GM18873 (cell line): ENCODE results near the gene SH3PXD2B.

ENCODE experiments used
- ATAC-seq: cut with Tn5 transposase; IDR thresholded peaks from one replicate; pipeline ENCODE4 v1.9.1; 2021; ENCODE audit warnings: mild to moderate bottlenecking, moderate library complexity, moderate number of reproducible peaks; ENCODE audit not compliant: unreplicated experiment, low FRiP score

SH3PXD2B gene

GRCh38 chr5:172455087-172455381 lies 709 bp upstream of the SH3PXD2B start:
- ATAC-seq: no peak

GRCh38 chr5:172453986-172454357 lies 353 bp downstream of the SH3PXD2B start:
- no peak for ATAC-seq

- no peak for ATAC-seq
These were observed 929 bp downstream of the SH3PXD2B start for GRCh38 chr5:172453206-172453985.

DNA sequence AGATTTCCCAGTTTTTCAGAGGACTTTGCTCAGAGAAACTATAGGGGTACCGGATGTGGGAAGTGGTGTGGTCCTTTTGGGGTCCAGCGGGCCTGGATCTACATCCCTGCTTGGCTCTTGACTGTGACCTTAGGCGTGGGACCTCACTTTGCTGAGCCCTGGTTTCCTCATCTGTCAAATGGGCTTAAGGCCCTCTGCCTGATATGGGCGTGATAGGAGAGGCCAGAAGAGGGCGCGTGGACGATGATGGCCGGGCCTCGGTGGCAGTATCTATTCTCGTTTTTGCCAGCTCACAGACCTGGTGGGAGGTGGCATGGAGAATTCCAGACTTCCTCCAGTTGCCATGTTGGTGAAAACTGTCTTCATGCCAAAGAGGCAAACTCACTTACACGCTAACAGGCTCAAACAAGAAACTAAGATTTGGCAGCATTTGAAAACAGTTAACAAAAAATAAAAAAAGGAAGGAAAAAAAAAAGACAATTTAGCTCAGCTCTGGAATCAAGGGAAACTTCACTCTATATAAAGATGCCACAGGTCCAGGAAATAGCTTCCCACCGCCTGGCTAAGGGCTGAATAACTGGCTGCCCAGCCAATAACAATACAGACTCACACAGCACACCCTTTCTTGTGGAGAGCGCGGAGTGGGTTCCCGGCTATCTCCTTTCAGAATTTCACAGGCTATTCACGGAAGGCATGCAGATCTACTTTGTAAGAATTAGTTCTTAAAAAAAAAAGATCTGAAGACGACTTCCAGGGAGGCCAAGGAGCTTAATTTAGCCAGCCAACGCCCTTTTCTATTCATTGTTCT lies 1.7 kb downstream of the SH3PXD2B start:
- no peak for ATAC-seq

DNA sequence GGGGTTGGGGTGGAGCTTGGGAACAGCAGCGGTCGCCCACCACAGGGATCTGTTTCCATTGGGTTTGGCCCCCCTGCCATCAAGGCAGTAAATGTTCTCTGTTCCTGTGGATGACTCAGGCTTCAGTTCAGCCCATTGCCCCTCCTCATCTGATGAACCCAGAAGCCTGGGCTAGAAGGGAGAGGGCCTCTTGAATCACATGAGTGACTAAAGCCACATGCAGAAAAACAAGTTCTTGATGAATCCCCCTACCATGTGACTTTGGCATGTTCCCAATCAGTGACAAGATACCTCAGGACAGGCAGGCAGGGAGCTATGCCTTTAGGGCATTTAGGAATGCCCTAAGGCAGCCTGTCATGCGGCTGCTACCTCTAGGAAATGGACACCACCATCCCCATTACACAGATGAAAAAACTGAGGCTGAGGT lies 2.5 kb downstream of the SH3PXD2B start:
- no peak for ATAC-seq

- no peak for ATAC-seq
These were observed 3.2 kb downstream of the SH3PXD2B start for GRCh38 chr5:172450861-172451695.

DNA sequence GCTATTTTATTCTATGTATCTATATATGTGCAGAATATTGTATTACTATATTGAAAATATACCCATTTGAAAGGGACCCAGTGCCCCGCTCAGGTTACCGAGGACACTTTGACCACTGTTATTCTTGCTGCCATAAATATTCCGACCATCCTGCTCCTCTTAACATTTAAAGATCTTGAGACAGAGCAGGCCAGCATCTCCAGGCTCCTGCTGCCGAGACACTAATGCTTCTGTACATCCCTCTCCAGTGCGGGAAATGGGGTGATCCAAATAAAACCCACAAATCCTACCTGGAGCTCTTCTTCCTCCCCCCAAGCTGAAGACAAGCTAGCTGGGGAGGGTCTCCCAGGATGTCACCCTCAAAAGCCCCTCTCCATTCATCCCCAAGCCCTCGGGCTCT lies 3.9 kb downstream of the SH3PXD2B start:
- no peak for ATAC-seq

DNA sequence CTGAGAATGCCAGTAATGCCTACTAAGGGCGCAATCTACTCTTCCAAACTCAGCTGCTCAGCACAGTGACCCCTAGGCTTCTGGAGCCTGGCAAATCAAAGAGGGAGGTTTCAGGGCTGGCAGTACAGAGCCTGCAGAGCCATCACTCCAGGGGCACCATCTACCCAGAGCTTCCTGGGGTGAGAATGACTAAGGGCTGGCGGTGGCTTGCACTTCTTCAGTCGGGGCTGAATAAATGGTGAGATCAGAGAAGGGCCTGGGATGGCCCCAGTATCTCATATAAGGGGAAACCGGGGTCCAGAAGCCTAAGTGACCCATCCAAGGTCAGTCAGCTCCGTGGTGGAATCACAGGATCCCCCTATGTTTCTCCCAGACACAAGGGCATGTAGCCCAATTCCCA lies 5.3 kb downstream of the SH3PXD2B start:
- ATAC-seq: no peak

GRCh38 chr5:172447646-172448365 lies 6.5 kb downstream of the SH3PXD2B start:
- no peak for ATAC-seq

GRCh38 chr5:172446336-172447051 lies 7.8 kb downstream of the SH3PXD2B start:
- ATAC-seq: no peak

- ATAC-seq: no peak
These were observed 8.5 kb downstream of the SH3PXD2B start for GRCh38 chr5:172445866-172446265.

- no peak for ATAC-seq
These were observed 9.5 kb downstream of the SH3PXD2B start for GRCh38 chr5:172444626-172445365.

DNA sequence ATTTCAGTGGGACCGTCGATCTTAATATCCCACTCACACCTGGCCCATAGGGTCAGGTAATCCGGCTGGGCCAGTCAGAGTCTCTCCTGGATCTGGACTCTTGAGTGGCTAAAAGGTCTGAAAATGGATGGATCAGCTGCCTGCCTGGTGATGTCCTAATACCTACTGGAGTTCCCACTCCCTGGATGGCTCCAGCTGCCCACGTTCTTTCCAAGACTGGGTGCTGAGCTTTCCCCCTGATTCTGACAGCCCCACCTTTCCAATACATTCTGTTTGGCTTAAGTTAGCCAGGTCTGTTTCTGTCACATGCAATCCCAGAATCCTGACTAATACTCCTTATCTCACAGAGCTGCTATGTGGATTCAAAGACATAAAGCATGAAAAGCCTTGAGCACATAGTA lies 10.2 kb downstream of the SH3PXD2B start:
- ATAC-seq: no peak

- ATAC-seq: no peak
These were observed 10.8 kb downstream of the SH3PXD2B start for GRCh38 chr5:172443441-172444109.

GRCh38 chr5:172442592-172442991 lies 11.7 kb downstream of the SH3PXD2B start:
- no peak for ATAC-seq

GRCh38 chr5:172441262-172441751 lies 13.0 kb downstream of the SH3PXD2B start:
- no peak for ATAC-seq

DNA sequence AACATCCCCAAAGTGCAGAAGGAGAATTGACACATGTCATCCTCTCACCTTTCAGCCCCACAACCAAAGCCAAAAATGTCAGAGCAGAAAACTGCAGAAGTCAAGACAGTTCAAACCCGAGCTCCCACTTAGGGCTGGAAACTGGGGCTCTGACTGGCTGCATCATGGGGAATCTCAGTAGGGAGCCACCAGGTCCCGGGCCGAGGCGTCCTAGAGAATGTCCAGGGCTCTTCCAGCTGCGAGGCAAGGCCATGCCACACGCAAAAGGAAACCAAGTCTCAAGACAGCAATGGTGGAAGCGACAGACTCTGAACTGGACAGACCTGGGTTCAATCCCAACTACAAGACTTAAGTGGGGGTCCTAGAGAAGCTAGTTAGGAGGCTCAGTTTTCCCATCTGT lies 13.8 kb downstream of the SH3PXD2B start:
- ATAC-seq: no peak

- no peak for ATAC-seq
These were observed 14.4 kb downstream of the SH3PXD2B start for GRCh38 chr5:172439785-172440477.
